H1 (cell line): ENCODE data around the gene MEIOSIN. TPM values are rescaled to one million over a fixed set of nuclear protein-coding genes. Genes with fewer than 3 reads are reported as not detected.

ENCODE experiments used
- ASH2L ChIP-seq: fragments of 200-600, 300-600 bp; sonication (generic); IDR thresholded peaks from one replicate; pipeline ENCODE4 v1.7.1; 2017; ENCODE audit warnings: low read length
- ATF3 ChIP-seq: IDR thresholded peaks from 2 replicates; pipeline ENCODE4 v1.6.1; 2011; ENCODE audit warnings: low read depth, mild to moderate bottlenecking, low read length; ENCODE audit not compliant: insufficient read depth
- BRCA1 ChIP-seq: IDR thresholded peaks from 2 replicates; pipeline ENCODE4 v1.6.1; 2012; ENCODE audit warnings: low read depth, low read length, improper control_type of control experiment
- CTCF ChIP-seq, 3 experiments: IDR thresholded peaks; 1 replicate in 2 of 3; 2 replicates in 1 of 3; pipeline versions ENCODE4 v1.5.1 to v1.6.1; 2011; ENCODE audit warnings: low read length in 3 of 3, mild to moderate bottlenecking in 3 of 3, inconsistent platforms in 2 of 3, low read depth in 1 of 3, moderate library complexity in 1 of 3; ENCODE audit not compliant: insufficient read depth in 1 of 3; ENCODE audit errors: control extremely low read depth in 1 of 3
- E2F6 ChIP-seq: IDR thresholded peaks from 2 replicates; pipeline ENCODE4 v1.6.1; 2012; ENCODE audit warnings: inconsistent platforms
- FOSL1 ChIP-seq: IDR thresholded peaks from 2 replicates; pipeline ENCODE4 v1.6.1; 2011; ENCODE audit warnings: mild to moderate bottlenecking, low read depth, low read length, moderate library complexity; ENCODE audit not compliant: insufficient read depth
- RAD21 ChIP-seq, 2 experiments: IDR thresholded peaks in 1 of 2; conservative IDR thresholded peaks in 1 of 2; 2 replicates each; pipeline ENCODE4 v1.6.1; 2011; ENCODE audit warnings: low read depth in 2 of 2, low read length in 2 of 2, improper control_type of control experiment in 1 of 2, inconsistent platforms in 1 of 2, mild to moderate bottlenecking in 1 of 2, moderate library complexity in 1 of 2
- RFX5 ChIP-seq: IDR thresholded peaks from 2 replicates; pipeline ENCODE4 v1.6.1; 2011; ENCODE audit warnings: low read depth, low read length, improper control_type of control experiment, borderline replicate concordance
- SAP30 ChIP-seq: fragments of 300-600 bp; sonication (generic); IDR thresholded peaks from 2 replicates; pipeline ENCODE4 v1.7.1; 2012; ENCODE audit warnings: low read length, moderate library complexity, mild to moderate bottlenecking, inconsistent platforms; ENCODE audit not compliant: insufficient read depth, insufficient replicate concordance
- TBP ChIP-seq: IDR thresholded peaks from 2 replicates; pipeline ENCODE4 v1.6.1; 2011; ENCODE audit warnings: low read depth, low read length, improper control_type of control experiment
- ZNF274 ChIP-seq: IDR thresholded peaks from 2 replicates; pipeline ENCODE4 v1.7.0; 2012; ENCODE audit warnings: low read length, borderline replicate concordance; ENCODE audit errors: extremely low read depth
- polyA plus RNA-seq, 7 experiments: library from polyadenylated mRNA; depleted of rRNA in 3 of 7; stranded (reverse) in 5 of 7; unstranded in 2 of 7; fragments of >200 nt in 5 of 7; fragments of 200-250 nt in 2 of 7; gene quantifications; 1 replicate in 5 of 7; 2 replicates in 1 of 7; 4 replicates in 1 of 7; pipeline versions ENCODE4 v1.2.1 to v1.2.3, GENCODE V29; 2011 to 2013; ENCODE audit warnings: missing spikeins in 2 of 7, mixed read lengths in 2 of 7
- total RNA-seq: library from RNA; stranded (reverse); fragmentation: NEBNext Ultra II Directional; extraction: Animal tissue kit (Norgen Biotek cat#: 25700); gene quantifications from 2 replicates; pipeline ENCODE4 v1.2.1, GENCODE V29; 2021

Gene MEIOSIN
- total and polyA plus RNA-seq, 2 of the 8 experiments (the other 6 are each of a cell fraction or from before 2014, with no cell fraction given) = 0.11 TPM; not detected in 1

- TF ChIP-seq RAD21 (IDR thresholded peaks at IDR 0.05 in 1 of 2, conservative IDR thresholded peaks at IDR 0.05 in 1 of 2; ENCODE audit: low read depth in 2 of 2, low read length in 2 of 2) (no peak), E2F6 (peak; percentile 33; the same call in 1 of the 2 replicates), TBP (peak; percentile 82), SAP30 (peak; percentile 69), RFX5 (no peak), ASH2L (peak; percentile 54), ATF3 (no peak), BRCA1 (no peak), ZNF274 (no peak), FOSL1 (no peak), CTCF (IDR thresholded peaks at IDR 0.05; ENCODE audit: control extremely low read depth in 1 of 3, insufficient read depth in 1 of 3, low read depth in 1 of 3, low read length in 3 of 3) (no peak)
Observed at GRCh38 chr19:45691516-45692186, 41.6 kb upstream of the MEIOSIN start, which contains the start of gene SNRPD2 (continued).
